NOMO-1 treated with DMSO at 0.1 percent for 48 hours (cell line): ENCODE measurements around the gene TSPAN4.

ENCODE experiments used
- DNase-seq: peaks from one replicate; lab custom pipeline; 2025; ENCODE audit not compliant: unreplicated experiment; lab: John Stamatoyannopoulos, UW

Gene TSPAN4

GRCh38 chr11:842370-843002, at the start of gene TSPAN4, which contains the start of gene POLR2L:
TSPAN4 (plus strand) TSS chr11:842852; CDS start chr11:850305, 7,453 bp downstream.
POLR2L (minus strand) TSS chr11:842529; CDS start chr11:842508, 21 bp downstream.
- DNase-seq: peak; percentile 81

GRCh38 chr11:792873-793272, 49.8 kb upstream of the TSPAN4 start:
- no peak for DNase-seq

GRCh38 chr11:793556-793955, 49.1 kb upstream of the TSPAN4 start:
- no peak for DNase-seq

GRCh38 chr11:794013-794765, 48.5 kb upstream of the TSPAN4 start:
- no peak for DNase-seq

- DNase-seq: no peak
Observed at GRCh38 chr11:794766-795633, 47.7 kb upstream of the TSPAN4 start.

GRCh38 chr11:795634-796564, 46.8 kb upstream of the TSPAN4 start:
- DNase-seq: peak; percentile 86

- DNase-seq: no peak
Observed at GRCh38 chr11:796565-797295, 45.9 kb upstream of the TSPAN4 start.

- DNase-seq: peak; percentile 71
Observed at GRCh38 chr11:797296-798092, 45.2 kb upstream of the TSPAN4 start.

GRCh38 chr11:798093-798713, 44.4 kb upstream of the TSPAN4 start, which contains the start of gene SLC25A22:
SLC25A22 (minus strand) TSS chr11:798281; CDS start chr11:795006, 3,275 bp downstream.
- DNase-seq: peak; percentile 79

- no peak for DNase-seq
Observed at GRCh38 chr11:799641-800316, 42.9 kb upstream of the TSPAN4 start.

GRCh38 chr11:800473-800872, 42.2 kb upstream of the TSPAN4 start:
- DNase-seq: no peak

- DNase-seq: no peak
Observed at GRCh38 chr11:801097-801780, 41.4 kb upstream of the TSPAN4 start.

GRCh38 chr11:802018-802617, 40.5 kb upstream of the TSPAN4 start:
- no peak for DNase-seq

GRCh38 chr11:802693-803466, 39.8 kb upstream of the TSPAN4 start:
- no peak for DNase-seq

GRCh38 chr11:803467-803742, 39.2 kb upstream of the TSPAN4 start:
- no peak for DNase-seq
